SK-N-SH treated with all-trans-retinoic acid at 6 μM for 48 hours (cell line): Measurements from ENCODE around the gene TMC2.

Source experiments
- ATAC-seq: fragments of 200-7000 bp; cut with Tn5 transposase; 3 replicates; pipeline ENCODE4 v1.9.1; 2020; ENCODE audit warnings: mild to moderate bottlenecking, moderate library complexity
- ARNTL ChIP-seq: fragments of 450-650 bp; formaldehyde crosslinking; IDR thresholded peaks from 2 replicates; pipeline ENCODE4 v1.5.0; 2020; ENCODE audit warnings: low read depth, mild to moderate bottlenecking, moderate library complexity, borderline replicate concordance
- BACH2 ChIP-seq: fragments of 250-450 bp; sonication (Bioruptor Pico); IDR thresholded peaks from 2 replicates; pipeline ENCODE4 v1.9.0; 2021; ENCODE audit warnings: mild to moderate bottlenecking, borderline replicate concordance
- CREB5 ChIP-seq: fragments of 250-450 bp; sonication (Bioruptor Pico); IDR thresholded peaks from 2 replicates; pipeline ENCODE4 v1.5.1; 2020; ENCODE audit warnings: low read depth, mild to moderate bottlenecking, moderate library complexity
- ESRRG ChIP-seq: fragments of 250-450 bp; sonication (Bioruptor Pico); IDR thresholded peaks from 2 replicates; pipeline ENCODE4 v1.6.1; 2021; ENCODE audit warnings: mild to moderate bottlenecking
- GLIS3 ChIP-seq: fragments of 250-450 bp; sonication (Bioruptor Pico); IDR thresholded peaks from 2 replicates; pipeline ENCODE4 v1.5.0; 2020; ENCODE audit warnings: mild to moderate bottlenecking, moderate library complexity
- ISL1 ChIP-seq: fragments of 250-450 bp; sonication (Bioruptor Pico); IDR thresholded peaks from 2 replicates; pipeline ENCODE4 v2.1.2; 2022; ENCODE audit warnings: mild to moderate bottlenecking, moderate library complexity
- OSR1 ChIP-seq: fragments of 250-450 bp; sonication (Bioruptor Pico); IDR thresholded peaks from 2 replicates; pipeline ENCODE4 v1.8.0; 2022; ENCODE audit warnings: moderate library complexity, mild to moderate bottlenecking, inconsistent platforms
- RARB ChIP-seq: fragments of 250-450 bp; sonication (Bioruptor Pico); IDR thresholded peaks from 2 replicates; pipeline ENCODE4 v1.8.0; 2021; ENCODE audit warnings: mild to moderate bottlenecking, moderate library complexity
- SNAI2 ChIP-seq: fragments of 250-450 bp; sonication (Bioruptor Pico); IDR thresholded peaks from 2 replicates; pipeline ENCODE4 v1.5.0; 2020; ENCODE audit warnings: mild to moderate bottlenecking, moderate library complexity
- TCF4 ChIP-seq: fragments of 250-450 bp; sonication (Bioruptor Pico); IDR thresholded peaks from 2 replicates; pipeline ENCODE4 v1.8.0; 2021; ENCODE audit warnings: mild to moderate bottlenecking, moderate library complexity, borderline replicate concordance
- TOX ChIP-seq: fragments of 250-450 bp; sonication (Bioruptor Pico); IDR thresholded peaks from 2 replicates; pipeline ENCODE4 v1.8.0; 2021; ENCODE audit warnings: mild to moderate bottlenecking, moderate library complexity, borderline replicate concordance
- ZC3H10 ChIP-seq: fragments of 250-450 bp; sonication (Bioruptor Pico); IDR thresholded peaks from 2 replicates; pipeline ENCODE4 v1.5.1; 2021; ENCODE audit warnings: mild to moderate bottlenecking, moderate library complexity
- ZFP30 ChIP-seq: fragments of 450-650 bp; formaldehyde crosslinking; IDR thresholded peaks from 2 replicates; pipeline ENCODE4 v1.5.0; 2022; ENCODE audit warnings: mild to moderate bottlenecking, moderate library complexity
- ZNF565 ChIP-seq: fragments of 450-650 bp; formaldehyde crosslinking; conservative IDR thresholded peaks from 2 replicates; pipeline ENCODE4 v1.5.0; 2020; ENCODE audit warnings: low read depth, mild to moderate bottlenecking, moderate library complexity
- ZNF70 ChIP-seq: fragments of 450-650 bp; formaldehyde crosslinking; IDR thresholded peaks from 2 replicates; pipeline ENCODE4 v1.5.0; 2020; ENCODE audit warnings: mild to moderate bottlenecking, moderate library complexity
- ZNF8 ChIP-seq: fragments of 450-650 bp; formaldehyde crosslinking; IDR thresholded peaks from 2 replicates; pipeline ENCODE4 v1.5.0; 2020; ENCODE audit warnings: mild to moderate bottlenecking, moderate library complexity
- TF ChIP-seq, protein P1 (sequence below): fragments of 250-450 bp; sonication (Bioruptor Pico); IDR thresholded peaks from 2 replicates; pipeline ENCODE4 v1.8.0; 2021; ENCODE audit warnings: low read depth, mild to moderate bottlenecking, moderate library complexity, borderline replicate concordance
- TF ChIP-seq, protein P2 (sequence below): fragments of 250-450 bp; sonication (Bioruptor Pico); IDR thresholded peaks from 2 replicates; pipeline ENCODE4 v1.5.1; 2021; ENCODE audit warnings: mild to moderate bottlenecking, moderate library complexity
- TF ChIP-seq, protein P3 (sequence below): fragments of 250-450 bp; sonication (Bioruptor Pico); IDR thresholded peaks from 2 replicates; pipeline ENCODE4 v1.8.0; 2020; ENCODE audit warnings: mild to moderate bottlenecking, moderate library complexity, borderline replicate concordance
- TF ChIP-seq, protein P4 (sequence below): fragments of 250-450 bp; sonication (Bioruptor Pico); IDR thresholded peaks from 2 replicates; pipeline ENCODE4 v1.5.0; 2020; ENCODE audit warnings: mild to moderate bottlenecking, moderate library complexity

The TMC2 gene

DNA sequence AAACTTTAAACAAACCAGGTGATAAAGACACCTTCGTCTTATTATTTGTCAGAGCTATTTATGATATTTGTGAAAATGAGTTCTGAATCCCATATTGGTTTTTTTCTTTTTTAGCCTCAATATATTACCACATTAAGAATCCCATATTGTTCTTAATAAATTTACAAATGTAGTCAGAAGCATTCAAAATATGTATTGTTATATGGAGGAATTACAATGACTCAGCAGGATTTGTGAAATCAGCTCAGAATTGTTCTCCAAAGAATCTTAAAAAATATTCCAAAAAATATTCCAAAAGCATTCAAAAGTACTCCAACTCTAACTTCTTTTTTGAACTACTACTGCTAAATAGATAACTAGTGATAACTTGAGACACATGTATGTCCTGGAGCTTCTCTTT lies 21.2 kb upstream of the TMC2 start:
- TF ChIP-seq, protein P1, sequence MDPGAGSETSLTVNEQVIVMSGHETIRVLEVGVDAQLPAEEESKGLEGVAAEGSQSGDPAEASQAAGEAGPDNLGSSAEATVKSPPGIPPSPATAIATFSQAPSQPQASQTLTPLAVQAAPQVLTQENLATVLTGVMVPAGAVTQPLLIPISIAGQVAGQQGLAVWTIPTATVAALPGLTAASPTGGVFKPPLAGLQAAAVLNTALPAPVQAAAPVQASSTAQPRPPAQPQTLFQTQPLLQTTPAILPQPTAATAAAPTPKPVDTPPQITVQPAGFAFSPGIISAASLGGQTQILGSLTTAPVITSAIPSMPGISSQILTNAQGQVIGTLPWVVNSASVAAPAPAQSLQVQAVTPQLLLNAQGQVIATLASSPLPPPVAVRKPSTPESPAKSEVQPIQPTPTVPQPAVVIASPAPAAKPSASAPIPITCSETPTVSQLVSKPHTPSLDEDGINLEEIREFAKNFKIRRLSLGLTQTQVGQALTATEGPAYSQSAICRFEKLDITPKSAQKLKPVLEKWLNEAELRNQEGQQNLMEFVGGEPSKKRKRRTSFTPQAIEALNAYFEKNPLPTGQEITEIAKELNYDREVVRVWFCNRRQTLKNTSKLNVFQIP (CRISPR knock-in tag), result no peak
- TF ChIP-seq ISL1 (CRISPR knock-in tag), result no peak
- TF ChIP-seq, protein P2, sequence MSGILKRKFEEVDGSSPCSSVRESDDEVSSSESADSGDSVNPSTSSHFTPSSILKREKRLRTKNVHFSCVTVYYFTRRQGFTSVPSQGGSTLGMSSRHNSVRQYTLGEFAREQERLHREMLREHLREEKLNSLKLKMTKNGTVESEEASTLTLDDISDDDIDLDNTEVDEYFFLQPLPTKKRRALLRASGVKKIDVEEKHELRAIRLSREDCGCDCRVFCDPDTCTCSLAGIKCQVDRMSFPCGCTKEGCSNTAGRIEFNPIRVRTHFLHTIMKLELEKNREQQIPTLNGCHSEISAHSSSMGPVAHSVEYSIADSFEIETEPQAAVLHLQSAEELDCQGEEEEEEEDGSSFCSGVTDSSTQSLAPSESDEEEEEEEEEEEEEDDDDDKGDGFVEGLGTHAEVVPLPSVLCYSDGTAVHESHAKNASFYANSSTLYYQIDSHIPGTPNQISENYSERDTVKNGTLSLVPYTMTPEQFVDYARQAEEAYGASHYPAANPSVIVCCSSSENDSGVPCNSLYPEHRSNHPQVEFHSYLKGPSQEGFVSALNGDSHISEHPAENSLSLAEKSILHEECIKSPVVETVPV, result no peak
- no peak for TF ChIP-seq ESRRG
- TF ChIP-seq RARB (CRISPR knock-in tag), result no peak
- no peak for TF ChIP-seq BACH2 (CRISPR knock-in tag)
- no peak for TF ChIP-seq ARNTL
- TF ChIP-seq ZNF8 (CRISPR knock-in tag), result no peak
- TF ChIP-seq GLIS3 (CRISPR knock-in tag), result no peak
- TF ChIP-seq, protein P3, sequence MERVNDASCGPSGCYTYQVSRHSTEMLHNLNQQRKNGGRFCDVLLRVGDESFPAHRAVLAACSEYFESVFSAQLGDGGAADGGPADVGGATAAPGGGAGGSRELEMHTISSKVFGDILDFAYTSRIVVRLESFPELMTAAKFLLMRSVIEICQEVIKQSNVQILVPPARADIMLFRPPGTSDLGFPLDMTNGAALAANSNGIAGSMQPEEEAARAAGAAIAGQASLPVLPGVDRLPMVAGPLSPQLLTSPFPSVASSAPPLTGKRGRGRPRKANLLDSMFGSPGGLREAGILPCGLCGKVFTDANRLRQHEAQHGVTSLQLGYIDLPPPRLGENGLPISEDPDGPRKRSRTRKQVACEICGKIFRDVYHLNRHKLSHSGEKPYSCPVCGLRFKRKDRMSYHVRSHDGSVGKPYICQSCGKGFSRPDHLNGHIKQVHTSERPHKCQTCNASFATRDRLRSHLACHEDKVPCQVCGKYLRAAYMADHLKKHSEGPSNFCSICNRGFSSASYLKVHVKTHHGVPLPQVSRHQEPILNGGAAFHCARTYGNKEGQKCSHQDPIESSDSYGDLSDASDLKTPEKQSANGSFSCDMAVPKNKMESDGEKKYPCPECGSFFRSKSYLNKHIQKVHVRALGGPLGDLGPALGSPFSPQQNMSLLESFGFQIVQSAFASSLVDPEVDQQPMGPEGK, result no peak
- TF ChIP-seq ZC3H10, result no peak
- TF ChIP-seq ZFP30 (CRISPR knock-in tag), result no peak
- no peak for TF ChIP-seq ZNF70 (CRISPR knock-in tag)
- no peak for TF ChIP-seq ZNF565 (CRISPR knock-in tag)
- TF ChIP-seq, protein P4, sequence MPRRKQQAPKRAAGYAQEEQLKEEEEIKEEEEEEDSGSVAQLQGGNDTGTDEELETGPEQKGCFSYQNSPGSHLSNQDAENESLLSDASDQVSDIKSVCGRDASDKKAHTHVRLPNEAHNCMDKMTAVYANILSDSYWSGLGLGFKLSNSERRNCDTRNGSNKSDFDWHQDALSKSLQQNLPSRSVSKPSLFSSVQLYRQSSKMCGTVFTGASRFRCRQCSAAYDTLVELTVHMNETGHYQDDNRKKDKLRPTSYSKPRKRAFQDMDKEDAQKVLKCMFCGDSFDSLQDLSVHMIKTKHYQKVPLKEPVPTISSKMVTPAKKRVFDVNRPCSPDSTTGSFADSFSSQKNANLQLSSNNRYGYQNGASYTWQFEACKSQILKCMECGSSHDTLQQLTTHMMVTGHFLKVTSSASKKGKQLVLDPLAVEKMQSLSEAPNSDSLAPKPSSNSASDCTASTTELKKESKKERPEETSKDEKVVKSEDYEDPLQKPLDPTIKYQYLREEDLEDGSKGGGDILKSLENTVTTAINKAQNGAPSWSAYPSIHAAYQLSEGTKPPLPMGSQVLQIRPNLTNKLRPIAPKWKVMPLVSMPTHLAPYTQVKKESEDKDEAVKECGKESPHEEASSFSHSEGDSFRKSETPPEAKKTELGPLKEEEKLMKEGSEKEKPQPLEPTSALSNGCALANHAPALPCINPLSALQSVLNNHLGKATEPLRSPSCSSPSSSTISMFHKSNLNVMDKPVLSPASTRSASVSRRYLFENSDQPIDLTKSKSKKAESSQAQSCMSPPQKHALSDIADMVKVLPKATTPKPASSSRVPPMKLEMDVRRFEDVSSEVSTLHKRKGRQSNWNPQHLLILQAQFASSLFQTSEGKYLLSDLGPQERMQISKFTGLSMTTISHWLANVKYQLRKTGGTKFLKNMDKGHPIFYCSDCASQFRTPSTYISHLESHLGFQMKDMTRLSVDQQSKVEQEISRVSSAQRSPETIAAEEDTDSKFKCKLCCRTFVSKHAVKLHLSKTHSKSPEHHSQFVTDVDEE (CRISPR knock-in tag), result no peak
- TF ChIP-seq OSR1 (CRISPR knock-in tag), result no peak
- no peak for ATAC-seq

GRCh38 chr20:2516399-2516798 lies 20.0 kb upstream of the TMC2 start:
- TF ChIP-seq, protein P3, result no peak
- TF ChIP-seq TCF4 (CRISPR knock-in tag) (no peak), RARB (CRISPR knock-in tag) (no peak), CREB5 (CRISPR knock-in tag) (no peak), ZNF70 (CRISPR knock-in tag) (no peak), ESRRG (no peak), SNAI2 (CRISPR knock-in tag) (no peak), TOX (no peak)
- TF ChIP-seq, protein P4 (CRISPR knock-in tag), result no peak
- TF ChIP-seq, protein P2, result no peak
- TF ChIP-seq, all 23 proteins: peak for 0
- ATAC-seq, result no peak
